ENCODE data around the gene DUSP7.

DUSP7 gene

GRCh38 chr3:52086976-52087663 is 30.7 kb upstream of the DUSP7 start:
- H3K9ac ChIP-seq, result no peak overlapping the region
- H3K4me1 ChIP-seq (ENCODE audit: low read depth, poor library complexity, severe bottlenecking), result no peaks in the 10 kb centered on the region
- H3K4me2 ChIP-seq, result no peak overlapping the region
- H3K27me3 ChIP-seq (ENCODE audit: insufficient read depth, low read depth), result no peaks in the 10 kb centered on the region
- no peaks in the 10 kb centered on the region for H3K79me2 ChIP-seq (ENCODE audit: insufficient read depth, low read depth)
- no peak overlapping the region for H3K27ac ChIP-seq
- H2AFZ ChIP-seq (ENCODE audit: low read depth), result no peak overlapping the region
- H3K36me3 ChIP-seq (ENCODE audit: insufficient read depth), result no peaks in the 10 kb centered on the region
- no peak overlapping the region for H3K4me3 ChIP-seq (IDR thresholded peaks at IDR 0.05; ENCODE audit: insufficient read depth, low read depth, low read length)
- H4K20me1 ChIP-seq (ENCODE audit: insufficient read depth), result no peaks in the 10 kb centered on the region
- TF ChIP-seq CTCF (conservative IDR thresholded peaks at IDR 0.05; ENCODE audit: low read depth, low read length), result no peak

- Histone ChIP-seq H3K27ac (no peak overlapping the region), H4K20me1 (ENCODE audit: insufficient read depth) (no peaks in the 10 kb centered on the region), H3K27me3 (ENCODE audit: insufficient read depth, low read depth) (no peaks in the 10 kb centered on the region), H3K4me1 (ENCODE audit: low read depth, poor library complexity, severe bottlenecking) (no peaks in the 10 kb centered on the region), H3K36me3 (ENCODE audit: insufficient read depth) (no peaks in the 10 kb centered on the region), H3K4me3 (IDR thresholded peaks at IDR 0.05; ENCODE audit: insufficient read depth, low read depth, low read length) (no peak overlapping the region), H3K9ac (no peak overlapping the region), H2AFZ (ENCODE audit: low read depth) (no peak overlapping the region), H3K4me2 (no peak overlapping the region), H3K79me2 (ENCODE audit: insufficient read depth, low read depth) (no peaks in the 10 kb centered on the region)
- no peak for TF ChIP-seq CTCF (conservative IDR thresholded peaks at IDR 0.05; ENCODE audit: low read depth, low read length)
These were observed 30.1 kb upstream of the DUSP7 start for GRCh38 chr3:52086461-52086860.

GRCh38 chr3:52085681-52086282 is 29.4 kb upstream of the DUSP7 start:
- H2AFZ ChIP-seq (ENCODE audit: low read depth), result no peak overlapping the region
- no peak overlapping the region for H3K27ac ChIP-seq
- no peak overlapping the region for H3K4me2 ChIP-seq
- TF ChIP-seq CTCF (conservative IDR thresholded peaks at IDR 0.05; ENCODE audit: low read depth, low read length), result no peak
- no peak overlapping the region for H3K4me3 ChIP-seq (IDR thresholded peaks at IDR 0.05; ENCODE audit: insufficient read depth, low read depth, low read length)
- no peaks in the 10 kb centered on the region for H3K27me3 ChIP-seq (ENCODE audit: insufficient read depth, low read depth)
- H3K79me2 ChIP-seq (ENCODE audit: insufficient read depth, low read depth), result no peaks in the 10 kb centered on the region
- no peaks in the 10 kb centered on the region for H3K4me1 ChIP-seq (ENCODE audit: low read depth, poor library complexity, severe bottlenecking)
- no peak overlapping the region for H3K9ac ChIP-seq
- H3K36me3 ChIP-seq (ENCODE audit: insufficient read depth), result no peaks in the 10 kb centered on the region
- no peaks in the 10 kb centered on the region for H4K20me1 ChIP-seq (ENCODE audit: insufficient read depth)

GRCh38 chr3:52084954-52085680 is 28.7 kb upstream of the DUSP7 start:
- Histone ChIP-seq H3K4me2 (no peak overlapping the region), H3K9ac (no peak overlapping the region), H3K4me1 (ENCODE audit: low read depth, poor library complexity, severe bottlenecking) (no peaks in the 10 kb centered on the region), H3K27me3 (ENCODE audit: insufficient read depth, low read depth) (no peaks in the 10 kb centered on the region), H3K36me3 (ENCODE audit: insufficient read depth) (no peaks in the 10 kb centered on the region), H2AFZ (ENCODE audit: low read depth) (no peak overlapping the region), H3K27ac (no peak overlapping the region), H3K4me3 (IDR thresholded peaks at IDR 0.05; ENCODE audit: insufficient read depth, low read depth, low read length) (no peak overlapping the region), H3K79me2 (ENCODE audit: insufficient read depth, low read depth) (no peaks in the 10 kb centered on the region), H4K20me1 (ENCODE audit: insufficient read depth) (no peaks in the 10 kb centered on the region)
- TF ChIP-seq CTCF (conservative IDR thresholded peaks at IDR 0.05; ENCODE audit: low read depth, low read length), result no peak
